Umbilical cord (tissue), 2 donors: ENCODE results near the gene RBM4B. TPM values are rescaled to one million over a fixed set of nuclear protein-coding genes. Genes with fewer than 3 reads are reported as not detected.
"Not testable (repeated sequence)": the region's sequence is repeated elsewhere in the genome, so short reads cannot be mapped to it uniquely, and the experiment has no call there.

Source experiments
- DNase-seq: peaks from one replicate; pipeline ENCODE4 v3.0.0-alpha.2; 2015; ENCODE audit warnings: low spot score
- total RNA-seq: library from RNA; depleted of rRNA; stranded (reverse); fragments of >200 nt; gene quantifications from one replicate; pipeline ENCODE4 v1.2.3, GENCODE V29; 2014; ENCODE audit warnings: low replicate concordance; ENCODE audit not compliant: insufficient read depth

Gene RBM4B, protein sequence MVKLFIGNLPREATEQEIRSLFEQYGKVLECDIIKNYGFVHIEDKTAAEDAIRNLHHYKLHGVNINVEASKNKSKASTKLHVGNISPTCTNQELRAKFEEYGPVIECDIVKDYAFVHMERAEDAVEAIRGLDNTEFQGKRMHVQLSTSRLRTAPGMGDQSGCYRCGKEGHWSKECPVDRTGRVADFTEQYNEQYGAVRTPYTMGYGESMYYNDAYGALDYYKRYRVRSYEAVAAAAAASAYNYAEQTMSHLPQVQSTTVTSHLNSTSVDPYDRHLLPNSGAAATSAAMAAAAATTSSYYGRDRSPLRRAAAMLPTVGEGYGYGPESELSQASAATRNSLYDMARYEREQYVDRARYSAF
- total RNA-seq, result 44.1 TPM

DNA sequence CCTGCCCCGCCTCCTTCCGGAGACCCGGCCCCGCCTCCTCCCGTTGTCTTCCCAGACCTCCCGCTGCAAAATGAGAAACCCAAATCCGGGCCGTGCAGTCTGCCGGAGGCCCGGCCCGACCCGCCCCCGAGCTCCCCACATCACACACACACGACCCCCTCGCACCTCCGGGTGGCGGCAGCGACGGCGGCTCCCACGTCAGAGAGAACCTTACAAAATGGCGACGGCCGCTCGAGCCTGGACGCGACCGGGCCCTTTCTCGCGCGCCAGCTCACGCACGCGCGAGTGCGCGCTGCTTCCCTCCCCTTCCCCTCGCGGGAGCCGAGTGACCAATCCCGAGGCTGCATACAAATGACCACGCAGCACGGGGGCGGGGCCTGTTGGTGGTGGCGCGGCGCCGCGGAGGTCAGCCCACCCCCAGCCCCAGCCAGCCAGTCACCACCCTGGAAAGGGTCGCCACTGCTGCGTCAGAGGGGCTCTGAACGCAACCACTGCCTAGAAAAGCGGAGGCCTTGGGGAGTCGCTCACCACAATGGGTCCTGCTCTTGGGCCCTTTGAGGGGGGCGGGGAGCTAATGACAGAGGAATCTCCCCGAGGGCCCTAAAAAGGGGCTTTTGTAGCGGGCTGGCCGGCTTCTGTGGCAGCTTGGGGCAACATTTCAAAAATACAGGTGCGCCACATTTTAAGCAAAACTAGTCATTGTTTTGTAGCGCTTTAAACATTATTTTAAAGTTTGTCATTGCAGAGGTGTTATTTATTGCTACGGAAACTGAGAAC is at the start of gene RBM4B:
TSS of gene RBM4B (minus strand) at position 289 of the 777 bp plus-strand sequence. CDS start 808 bp downstream, outside the sequence.
- peak; percentile 98 for DNase-seq

DNA sequence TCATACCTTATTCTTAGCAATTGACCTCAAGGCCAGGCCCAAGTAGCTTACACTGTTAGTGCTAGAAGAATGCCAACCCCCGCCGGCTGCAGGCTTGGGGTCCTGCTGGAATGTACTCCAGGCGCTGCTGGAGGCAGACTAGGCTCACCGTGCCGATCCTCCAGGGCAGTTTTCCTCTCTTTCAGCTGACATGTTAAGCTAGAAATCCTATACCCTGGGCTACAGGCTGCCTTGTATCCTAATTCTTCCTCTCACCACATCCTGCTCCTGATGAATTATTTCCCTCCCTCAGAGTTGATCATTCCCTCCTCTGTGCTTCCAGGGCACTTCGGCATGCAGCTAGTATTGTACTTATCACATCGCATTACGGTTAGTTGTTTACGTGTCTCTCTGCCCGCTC is 48.0 kb upstream of the RBM4B start:
- no peak for DNase-seq

DNA sequence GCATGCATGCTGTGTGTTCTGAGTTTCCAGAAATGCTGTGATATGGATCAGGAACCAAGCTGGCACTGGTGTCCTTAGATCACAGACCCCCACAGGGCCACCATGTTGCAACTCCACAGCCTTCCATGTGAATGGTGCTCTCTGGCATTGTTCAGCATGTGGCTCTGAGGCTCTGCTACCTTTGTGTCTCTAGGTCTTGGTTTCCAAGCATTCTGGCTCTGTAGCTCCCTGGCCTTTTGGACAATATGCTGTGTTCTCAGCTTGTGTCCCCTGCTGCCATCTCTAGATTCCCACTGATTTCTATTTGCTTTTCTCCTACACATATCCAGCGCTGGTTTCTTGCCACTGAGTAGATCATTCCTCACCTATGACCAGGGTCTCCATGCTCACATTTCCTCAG is 47.4 kb upstream of the RBM4B start:
- no peak for DNase-seq

DNA sequence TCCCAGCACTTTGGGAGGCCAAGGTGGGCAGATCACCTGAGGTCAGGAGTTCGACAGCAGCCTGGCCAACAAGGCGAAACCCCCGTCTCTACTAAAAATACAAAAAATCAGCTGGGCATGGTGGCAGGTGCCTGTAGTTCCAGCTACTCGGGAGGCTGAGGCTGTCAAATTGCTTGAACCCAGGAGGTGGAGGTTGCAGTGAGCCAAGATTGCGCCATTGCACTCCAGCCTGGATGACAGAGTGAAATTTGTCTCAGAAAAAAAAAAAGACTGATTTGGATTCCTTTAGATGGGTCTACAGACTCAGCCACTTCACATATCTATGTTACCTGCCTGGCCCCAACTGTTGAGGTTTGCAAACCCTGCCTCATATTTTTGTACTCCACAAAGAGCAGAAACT is 46.5 kb upstream of the RBM4B start:
- DNase-seq, result not testable (repeated sequence)

DNA sequence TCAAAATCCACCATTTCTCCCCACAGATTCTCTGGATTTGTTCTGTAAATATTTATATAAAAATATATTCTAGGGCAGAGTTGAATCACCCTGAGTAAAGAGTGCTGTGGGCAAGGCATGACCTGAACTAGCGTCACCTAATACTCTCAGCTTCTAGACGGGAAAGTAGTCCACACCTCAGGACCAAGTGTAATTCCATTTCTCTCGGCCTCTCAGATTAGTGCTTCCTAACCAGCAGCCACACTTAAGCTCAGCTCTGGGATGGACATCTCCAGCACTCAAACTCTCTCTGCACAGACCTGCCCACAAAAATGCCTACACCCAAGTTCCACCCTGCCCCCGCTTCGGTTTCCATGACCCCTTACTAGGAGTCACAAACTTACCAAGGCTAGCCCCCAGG is 46.0 kb upstream of the RBM4B start:
- no peak for DNase-seq

DNA sequence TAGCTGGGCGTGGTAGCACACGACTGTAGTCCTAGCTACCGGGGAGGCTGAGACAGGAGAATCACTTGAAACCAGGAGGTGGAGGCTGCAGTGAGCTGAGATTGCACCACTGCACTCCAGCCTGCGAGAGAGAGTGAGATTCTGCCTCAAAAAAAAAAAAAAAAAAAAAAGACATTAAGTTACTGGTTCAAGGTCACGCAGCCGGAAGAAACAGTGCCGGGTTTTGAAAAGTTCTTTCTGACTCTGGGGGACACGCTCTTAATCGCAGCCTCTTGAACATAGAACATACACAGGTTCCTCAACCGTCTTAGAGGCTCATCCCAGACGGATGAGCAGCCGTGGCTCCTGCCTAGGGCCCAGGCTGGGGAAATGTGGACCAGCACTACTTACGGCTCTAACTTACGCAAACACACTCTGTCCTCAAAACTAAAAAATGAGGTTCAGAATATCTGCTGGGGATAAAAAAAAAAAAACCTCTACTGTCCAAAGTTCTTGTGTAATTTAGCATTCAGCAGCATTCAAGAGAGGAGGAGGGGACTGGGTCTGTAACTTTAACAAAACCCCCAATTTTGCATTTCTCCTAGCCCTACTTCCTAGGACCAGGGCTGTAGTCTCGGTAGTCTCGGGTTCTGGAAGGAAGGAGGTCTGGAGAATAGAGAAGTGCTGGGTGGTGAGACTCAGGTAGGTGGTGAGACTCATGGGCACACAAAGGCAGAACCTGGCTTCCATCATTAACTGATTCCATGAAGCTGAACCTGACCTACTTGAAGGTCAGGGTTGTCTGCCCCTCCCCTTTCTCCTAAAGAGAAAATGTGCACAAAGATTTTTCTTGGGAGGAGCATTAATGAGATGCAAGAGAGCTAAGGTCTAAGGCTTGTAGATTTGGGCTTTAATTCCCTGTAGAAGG is 45.3 kb upstream of the RBM4B start:
- DNase-seq, result no peak

DNA sequence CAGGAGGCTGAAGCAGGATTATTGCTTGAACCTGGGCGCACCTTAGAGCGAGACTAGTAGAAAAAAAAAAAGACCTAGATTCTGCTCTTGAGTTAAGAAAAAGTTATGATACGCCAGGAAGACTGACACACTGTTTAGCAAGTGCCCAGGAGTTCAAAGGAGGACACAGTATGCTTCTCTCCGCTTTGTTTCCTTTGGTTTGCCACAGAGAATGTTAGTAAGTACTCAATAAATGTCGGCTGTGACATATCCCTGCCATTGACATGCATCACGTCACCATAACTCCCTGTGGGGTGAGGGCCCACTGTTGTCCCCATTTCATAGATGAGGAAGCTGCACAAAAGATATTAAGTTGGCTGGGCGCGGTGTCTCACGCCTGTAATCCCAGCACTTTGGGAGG is 44.3 kb upstream of the RBM4B start:
- DNase-seq, result no peak

DNA sequence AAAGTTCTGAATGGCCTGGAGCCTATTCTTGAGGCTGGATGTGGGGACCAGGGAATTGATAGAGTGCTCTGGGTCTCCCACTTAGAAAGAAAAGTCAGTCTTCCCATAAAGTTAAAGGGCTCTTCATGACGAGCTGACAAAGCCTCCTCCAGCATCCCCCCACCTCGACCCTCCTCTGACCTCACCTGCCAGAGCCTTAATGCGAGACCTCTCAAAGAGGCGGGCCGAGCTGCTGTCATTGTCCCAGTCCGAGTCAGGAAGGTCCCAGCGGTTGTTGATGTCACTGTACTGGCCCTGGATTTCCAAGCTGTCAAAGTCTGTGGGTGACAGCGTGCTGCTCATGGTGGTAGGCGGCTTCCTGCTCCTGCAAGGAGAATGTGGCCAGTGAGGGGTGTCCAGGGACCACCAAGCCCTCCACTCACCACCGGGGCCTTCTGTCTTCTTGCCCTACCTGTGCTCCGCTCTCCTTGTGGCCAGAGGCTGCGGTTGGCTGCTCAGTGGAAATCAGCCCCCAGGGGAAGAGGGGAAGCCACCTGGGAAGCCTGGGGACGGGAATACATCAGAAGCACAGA is 43.3 kb upstream of the RBM4B start:
- DNase-seq, result no peak

DNA sequence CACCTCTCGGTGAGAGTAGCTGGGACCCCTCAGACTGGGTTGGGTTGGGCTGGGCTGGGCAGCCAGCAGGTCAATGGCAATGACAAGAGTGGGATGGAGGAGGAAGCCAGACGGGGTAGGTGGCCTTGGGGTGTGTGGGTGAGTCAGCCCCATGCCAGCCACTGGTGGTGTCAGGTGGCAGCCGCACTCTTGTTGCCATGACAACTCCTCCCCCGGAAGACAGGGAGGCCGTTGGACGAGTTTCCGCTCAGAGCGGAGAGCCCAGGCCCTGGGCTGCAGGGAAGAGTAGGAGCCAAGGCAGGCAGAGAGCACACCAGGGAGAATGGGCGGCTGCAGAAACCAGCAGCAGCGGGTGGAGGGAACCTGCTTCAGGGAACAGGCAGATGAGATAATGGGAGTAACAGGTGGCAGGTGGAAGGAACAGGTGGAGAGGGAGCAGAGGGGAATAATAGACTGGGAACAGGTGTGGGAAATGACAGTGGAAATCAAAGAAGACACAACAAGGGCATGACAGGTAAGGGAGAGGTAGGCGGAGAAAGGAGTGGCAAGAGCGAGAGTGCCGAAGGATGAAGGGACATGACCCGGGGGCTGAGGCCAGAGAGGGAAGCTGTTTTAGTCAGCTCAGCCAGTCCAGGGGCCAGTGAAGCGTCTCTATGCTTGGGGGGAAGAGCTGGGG is 42.7 kb upstream of the RBM4B start:
- peak; percentile 58 for DNase-seq

DNA sequence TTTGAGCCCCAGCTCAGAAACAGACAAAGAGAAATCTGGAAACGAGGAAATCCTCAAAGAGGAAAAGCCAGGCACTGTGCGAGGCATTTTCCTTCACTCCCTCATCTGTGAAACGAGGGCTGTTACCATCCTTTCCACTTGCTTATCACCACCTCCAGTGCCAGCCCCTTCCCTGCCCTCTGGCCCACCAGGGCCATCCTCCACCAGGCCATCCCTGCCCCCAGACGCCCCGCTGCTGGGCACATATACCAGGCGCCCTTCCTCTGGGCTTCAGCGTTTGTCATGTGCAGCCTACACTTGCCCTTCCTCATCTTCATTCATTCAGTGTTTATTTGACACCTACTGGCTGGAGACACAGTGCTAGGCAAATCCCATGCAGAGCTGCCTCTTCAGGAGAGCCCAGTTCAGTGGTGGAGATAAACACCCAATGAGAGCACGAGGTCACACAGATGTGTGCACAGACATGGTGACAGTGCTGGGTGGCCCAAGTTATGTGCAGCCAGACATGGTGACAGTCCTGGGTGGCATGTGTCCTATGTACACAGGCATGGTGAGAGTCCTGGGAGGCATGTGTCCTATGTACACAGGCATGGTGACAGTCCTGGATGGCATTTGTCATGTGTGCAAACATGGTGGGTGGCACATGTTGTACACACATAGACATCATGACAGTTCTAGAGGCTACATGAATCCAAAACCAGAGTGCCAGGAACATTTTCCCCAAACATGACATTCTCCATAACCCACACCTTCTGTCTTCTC is 41.6 kb upstream of the RBM4B start:
- no peak for DNase-seq

DNA sequence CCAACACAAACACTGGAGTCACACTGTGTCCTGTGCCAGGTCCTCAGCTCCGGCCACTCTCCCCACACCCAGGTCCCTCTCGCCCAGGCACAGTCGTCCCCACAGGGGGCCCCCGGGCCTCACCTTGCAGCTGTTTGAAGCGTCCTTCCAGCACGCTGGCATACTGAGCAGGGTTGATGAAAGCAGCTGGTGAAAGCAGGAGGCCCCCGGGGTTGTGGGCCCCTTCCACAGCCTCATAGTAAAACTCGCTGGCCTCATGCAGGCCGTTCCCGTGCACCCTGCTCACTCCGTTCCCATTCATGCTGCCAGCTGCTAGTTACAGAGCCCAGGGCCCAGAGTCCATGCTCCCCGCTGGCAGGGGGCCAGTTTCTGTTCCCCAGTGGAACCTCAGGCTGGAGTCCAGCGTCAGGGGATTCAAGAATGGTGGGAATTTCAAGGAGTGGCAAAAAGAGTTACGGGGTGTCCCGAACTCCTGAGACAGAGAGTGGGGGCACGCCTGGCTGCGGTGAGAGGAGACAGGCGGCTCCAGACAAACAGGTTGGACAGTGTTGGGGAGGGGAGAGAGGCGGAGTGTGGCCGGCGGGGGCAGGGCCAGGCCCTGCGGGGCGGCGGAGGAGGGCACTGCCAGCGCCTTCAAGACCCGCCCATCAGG is 40.8 kb upstream of the RBM4B start:
- DNase-seq, result peak; percentile 57

DNA sequence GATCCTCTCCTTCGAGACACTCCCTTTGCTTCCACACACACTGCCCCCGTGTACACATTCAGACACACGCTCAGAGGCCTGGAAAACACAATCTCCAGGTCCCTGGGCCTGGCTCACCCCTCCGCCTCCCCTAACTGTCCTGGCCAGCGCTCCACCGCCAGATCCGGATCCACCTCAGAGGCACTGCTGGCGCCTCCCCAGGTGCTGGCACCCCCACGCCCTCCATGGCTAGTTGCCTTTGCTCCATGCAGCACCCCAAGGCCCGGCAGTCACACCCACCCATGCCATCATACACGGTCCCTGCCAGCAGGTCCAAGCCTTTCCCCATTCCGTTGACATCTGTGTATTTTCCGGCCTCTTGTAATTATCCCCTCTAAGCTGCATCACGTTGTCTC is 40.2 kb upstream of the RBM4B start:
- no peak for DNase-seq

DNA sequence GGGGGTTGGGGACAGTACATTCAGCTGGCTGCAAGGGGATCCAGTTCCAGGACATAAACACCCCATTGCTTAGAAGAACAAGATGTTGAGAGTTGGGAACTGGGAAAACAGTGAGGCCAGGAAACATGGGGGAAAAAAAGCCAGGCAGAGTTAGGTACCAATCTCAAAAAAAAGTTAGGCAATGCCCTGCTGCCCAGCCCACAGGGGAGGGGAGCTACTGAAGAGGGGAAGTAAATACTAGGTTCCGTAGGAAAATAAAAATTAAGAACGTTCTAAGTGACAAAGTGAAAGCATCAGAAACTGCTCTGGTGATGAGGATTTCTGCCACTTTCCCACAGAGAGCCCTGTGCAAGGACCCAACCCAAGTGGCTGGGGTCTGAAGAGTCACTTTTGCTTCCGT is 39.3 kb upstream of the RBM4B start:
- DNase-seq, result no peak

DNA sequence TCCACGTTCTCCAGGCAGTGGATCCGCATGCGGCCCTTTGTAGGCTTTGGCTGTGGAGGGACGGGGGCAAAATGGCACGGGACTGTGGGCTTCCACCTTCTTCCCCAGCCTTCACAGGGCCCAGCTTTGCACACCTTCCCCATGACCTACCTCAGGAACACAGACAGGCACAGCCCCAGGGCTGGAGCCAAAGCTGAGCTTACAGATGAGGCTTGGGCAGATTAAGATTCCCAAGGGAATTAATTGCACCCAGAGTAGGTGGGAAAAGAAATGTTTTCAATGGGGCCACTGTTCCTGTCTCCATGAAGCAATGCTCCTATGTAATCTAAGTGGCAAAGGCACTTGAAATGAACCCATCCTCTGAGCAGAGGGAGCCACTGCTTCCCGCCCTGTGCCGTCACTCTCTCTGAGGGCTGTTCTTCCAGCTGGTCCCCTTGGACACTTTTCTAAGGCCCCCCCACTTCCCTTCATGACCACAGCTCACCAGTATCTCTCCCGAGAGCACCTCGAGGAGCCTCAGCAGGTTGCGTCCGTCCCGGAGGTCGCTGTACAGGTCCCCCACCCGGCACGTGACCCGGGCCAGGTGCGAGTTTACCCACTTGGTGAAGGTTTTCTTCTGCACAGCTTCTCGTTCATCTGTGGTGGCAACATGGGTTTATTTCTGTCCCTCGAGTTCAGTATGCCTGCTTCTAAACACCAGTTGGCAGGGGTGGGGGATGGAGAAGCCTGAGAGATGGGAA is 37.8 kb upstream of the RBM4B start:
- no peak for DNase-seq

DNA sequence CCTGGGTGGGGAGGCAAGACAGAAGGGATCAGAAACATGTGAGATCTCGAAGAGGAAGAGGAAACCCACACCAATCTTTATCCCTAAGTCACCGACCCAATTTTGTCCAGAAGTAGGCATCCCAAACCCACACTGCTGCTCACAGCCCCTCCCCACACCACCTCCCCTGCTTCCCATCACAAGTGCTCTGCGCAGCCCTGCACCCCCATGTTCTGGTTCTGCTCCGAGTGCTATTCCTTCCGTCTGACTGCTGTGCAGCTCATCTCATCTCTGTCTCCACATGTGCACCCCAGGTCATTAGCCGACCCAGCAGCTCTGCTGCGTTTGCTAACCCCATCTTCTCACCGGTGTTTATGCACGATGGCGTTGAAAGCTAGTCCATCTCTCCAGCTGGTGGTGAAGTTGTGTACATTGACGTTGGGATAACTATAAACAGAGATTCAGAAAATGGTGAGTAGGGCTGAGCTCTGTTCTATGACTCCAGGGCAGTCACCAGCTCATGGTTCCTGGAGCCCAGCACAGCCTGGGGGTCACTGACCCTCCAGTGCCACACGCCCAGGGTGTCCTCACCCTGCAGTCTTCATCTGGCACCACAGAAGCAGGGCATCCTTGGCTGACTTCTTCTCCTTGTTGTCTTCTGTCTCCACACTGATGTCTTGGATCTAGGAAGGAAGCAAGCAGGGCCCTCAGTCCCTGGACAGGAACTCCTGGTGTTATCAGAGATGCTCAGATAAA is 36.2 kb upstream of the RBM4B start:
- no peak for DNase-seq

DNA sequence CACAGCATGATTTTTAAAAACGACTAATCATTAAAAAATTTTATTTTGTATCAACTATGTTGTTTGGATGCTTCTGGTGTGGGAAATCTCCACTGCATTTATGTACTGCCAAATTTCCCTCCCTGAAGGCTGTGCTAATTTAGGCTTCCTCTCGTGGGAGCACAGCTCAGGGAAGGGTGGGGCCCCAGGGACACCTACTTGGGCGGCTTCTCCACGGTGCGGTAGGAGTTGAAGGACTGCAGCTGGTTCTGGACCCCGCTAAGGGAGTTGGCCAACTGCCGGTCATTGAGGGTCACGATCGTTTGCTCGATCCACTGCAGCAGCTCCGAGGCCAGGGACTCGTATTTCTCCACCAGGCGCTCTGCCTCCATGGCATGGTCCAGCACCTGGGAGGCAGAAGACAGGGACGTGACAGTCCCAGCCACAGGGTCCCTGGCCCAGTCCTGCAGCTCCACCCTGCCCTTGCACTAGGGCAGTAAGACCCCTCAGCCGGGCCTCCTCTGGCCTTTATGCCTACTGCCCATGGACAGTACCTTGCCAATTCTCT is 32.8 kb upstream of the RBM4B start:
- no peak for DNase-seq

DNA sequence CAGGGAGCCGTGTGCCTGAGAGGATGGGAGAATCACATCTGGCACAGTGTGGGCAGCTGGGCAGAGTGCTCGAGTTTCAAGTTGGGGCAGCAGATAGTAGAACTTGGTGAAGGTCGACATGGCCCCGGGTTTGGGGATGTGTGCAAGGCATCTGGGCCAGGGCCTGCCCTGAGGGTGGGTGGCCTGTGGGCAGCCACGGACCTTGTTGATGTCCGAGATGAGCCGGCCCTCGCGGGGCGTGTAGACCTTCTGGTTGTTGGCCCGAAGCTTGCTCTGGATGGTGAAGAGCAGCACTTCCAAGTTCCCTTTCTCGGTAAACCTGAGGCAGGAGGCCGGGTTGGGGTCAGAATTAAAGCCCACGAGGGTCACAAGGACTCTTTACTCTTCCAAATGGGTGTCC is 31.0 kb upstream of the RBM4B start:
- DNase-seq, result no peak

DNA sequence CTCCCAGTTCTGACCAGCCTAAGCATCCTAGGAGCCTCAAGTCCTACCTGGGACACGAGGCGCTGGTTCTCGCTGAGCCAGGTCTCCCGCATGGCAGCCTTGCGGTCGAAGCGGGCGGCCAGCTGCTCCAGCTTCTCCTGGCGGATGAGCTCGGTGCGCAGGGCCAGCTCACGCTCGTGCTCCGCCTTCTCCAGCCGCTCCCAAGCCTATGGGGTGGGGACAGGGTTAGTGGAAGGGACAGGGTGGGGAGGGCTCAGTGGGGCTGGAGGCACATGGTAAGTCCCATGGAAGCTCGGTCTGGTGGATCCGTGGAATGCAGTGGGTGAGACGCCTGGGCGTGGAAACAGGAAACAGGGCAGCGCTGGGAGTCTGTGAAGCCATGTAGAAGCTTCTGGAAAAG is 30.4 kb upstream of the RBM4B start:
- DNase-seq, result no peak
